Mammary epithelial cell (primary cell): ENCODE results near the gene JAK1.

ENCODE experiments used
- EZH2 ChIP-seq: IDR thresholded peaks from 2 replicates; pipeline ENCODE4 v1.6.1; 2012; ENCODE audit warnings: low read length, inconsistent platforms, borderline replicate concordance
- TF ChIP-seq, protein P1 (sequence below), 2 donors: IDR thresholded peaks in 1 of 2; conservative IDR thresholded peaks in 1 of 2; 2 replicates each; pipeline ENCODE4 v1.5.1; 2011 to 2012; ENCODE audit warnings: inconsistent platforms in 2 of 2, low read length in 2 of 2, mild to moderate bottlenecking in 2 of 2, control low read depth in 1 of 2, low read depth in 1 of 2; ENCODE audit not compliant: insufficient read depth in 1 of 2; ENCODE audit errors: extremely low read depth in 1 of 2

DNA sequence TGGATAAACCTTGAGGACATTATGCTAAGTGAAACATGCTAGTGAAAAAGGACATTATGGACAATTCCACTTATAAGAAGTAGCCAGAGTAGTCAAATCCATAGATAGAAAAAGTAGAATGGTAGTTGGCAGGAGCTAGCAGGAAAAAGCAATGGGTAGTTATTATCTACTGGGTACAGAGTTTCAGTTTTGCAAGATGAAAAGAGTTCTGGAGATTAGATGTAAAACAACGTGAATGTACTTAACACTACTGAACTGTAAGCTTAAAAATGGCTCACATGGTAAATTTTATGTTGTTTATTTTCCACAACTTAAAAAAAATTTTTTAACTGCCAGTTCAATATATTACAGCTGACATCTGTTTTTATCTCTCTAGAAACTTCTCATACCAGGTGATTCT, 19.4 kb downstream of the JAK1 start:
- TF ChIP-seq, protein P1, sequence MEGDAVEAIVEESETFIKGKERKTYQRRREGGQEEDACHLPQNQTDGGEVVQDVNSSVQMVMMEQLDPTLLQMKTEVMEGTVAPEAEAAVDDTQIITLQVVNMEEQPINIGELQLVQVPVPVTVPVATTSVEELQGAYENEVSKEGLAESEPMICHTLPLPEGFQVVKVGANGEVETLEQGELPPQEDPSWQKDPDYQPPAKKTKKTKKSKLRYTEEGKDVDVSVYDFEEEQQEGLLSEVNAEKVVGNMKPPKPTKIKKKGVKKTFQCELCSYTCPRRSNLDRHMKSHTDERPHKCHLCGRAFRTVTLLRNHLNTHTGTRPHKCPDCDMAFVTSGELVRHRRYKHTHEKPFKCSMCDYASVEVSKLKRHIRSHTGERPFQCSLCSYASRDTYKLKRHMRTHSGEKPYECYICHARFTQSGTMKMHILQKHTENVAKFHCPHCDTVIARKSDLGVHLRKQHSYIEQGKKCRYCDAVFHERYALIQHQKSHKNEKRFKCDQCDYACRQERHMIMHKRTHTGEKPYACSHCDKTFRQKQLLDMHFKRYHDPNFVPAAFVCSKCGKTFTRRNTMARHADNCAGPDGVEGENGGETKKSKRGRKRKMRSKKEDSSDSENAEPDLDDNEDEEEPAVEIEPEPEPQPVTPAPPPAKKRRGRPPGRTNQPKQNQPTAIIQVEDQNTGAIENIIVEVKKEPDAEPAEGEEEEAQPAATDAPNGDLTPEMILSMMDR (conservative IDR thresholded peaks at IDR 0.05 in 1 of 2, IDR thresholded peaks at IDR 0.05 in 1 of 2; ENCODE audit: extremely low read depth in 1 of 2, insufficient read depth in 1 of 2, low read depth in 1 of 2, low read length in 2 of 2) = no peak
- TF ChIP-seq EZH2 = no peak
